GM12878 (cell line): ENCODE results near the gene FOXK1. TPM values are rescaled to one million over a fixed set of nuclear protein-coding genes. Genes with fewer than 3 reads are reported as not detected.

ENCODE experiments used
- ATAC-seq: fragments of 200-7000 bp; cut with Tn5 transposase; 3 replicates; pipeline ENCODE4 v1.9.1; 2020; ENCODE audit warnings: mild to moderate bottlenecking, moderate library complexity
- BruUV-seq: library from RNA; stranded (reverse); fragments of 400-500 nt; replicated peaks from 2 replicates; lab custom pipeline; 2021; lab: Mats Ljungman, UMichigan
- CTCF ChIA-PET: fragments of 300-600 bp; sonication (Branson Sonifier 250); formaldehyde crosslinking; extraction: SDS; loops from one replicate; lab custom pipeline; 2021; ENCODE audit warnings: inconsistent platforms; lab: Yijun Ruan, JAX
- POLR2A ChIA-PET: fragments of 350-600 bp; formaldehyde crosslinking; extraction: SDS; loops from one replicate; lab custom pipeline; 2021; ENCODE audit warnings: inconsistent platforms; lab: Charles Lee
- RAD21 ChIA-PET: fragments of 300-600 bp; sonication (Branson Sonifier 250); formaldehyde crosslinking; loops from one replicate; lab custom pipeline; 2023; ENCODE audit warnings: antibody characterized with exemption; ENCODE audit not compliant: unreplicated experiment; lab: Charles Lee
- SMC1A ChIA-PET: fragments of 300-600 bp; sonication (Branson Sonifier 250); formaldehyde crosslinking; loops from one replicate; lab custom pipeline; 2023; ENCODE audit not compliant: unreplicated experiment, uncharacterized antibody; lab: Charles Lee
- DNase-seq: peaks from one replicate; pipeline ENCODE4 v3.0.0-alpha.2; 2011; ENCODE audit warnings: low read depth, low spot score
- FAIRE-seq: peaks from 3 replicates; lab custom pipeline; 2011; peaks lifted over from hg19 to GRCh38; lab: Jason Lieb, UNC
- H2AFZ ChIP-seq: 2 replicates; pipeline ENCODE4 v1.6.0; 2011; ENCODE audit warnings: low read depth, low read length, control low read depth; ENCODE audit not compliant: control insufficient read depth
- H3K27ac ChIP-seq: 2 replicates; pipeline ENCODE4 v1.5.1; 2011; ENCODE audit warnings: control low read depth; ENCODE audit not compliant: control insufficient read depth, insufficient read depth
- H3K27me3 ChIP-seq, 2 experiments: replicated peaks in 1 of 2; 2 replicates each; pipeline versions ENCODE4 v1.6.0 to v1.6.1; 2011; ENCODE audit warnings: low read length in 1 of 2; ENCODE audit not compliant: control insufficient read depth in 2 of 2, insufficient read depth in 2 of 2
- H3K36me3 ChIP-seq, 2 experiments: 2 replicates each; pipeline ENCODE4 v1.5.1; 2011; ENCODE audit warnings: low read length in 1 of 2; ENCODE audit not compliant: control insufficient read depth in 2 of 2, insufficient read depth in 2 of 2
- H3K4me1 ChIP-seq: 2 replicates; pipeline ENCODE4 v1.6.1; 2011; ENCODE audit warnings: mild to moderate bottlenecking, low read length, moderate library complexity, mixed read lengths; ENCODE audit not compliant: control insufficient read depth, insufficient read depth
- H3K4me2 ChIP-seq: 2 replicates; pipeline ENCODE4 v1.6.0; 2011; ENCODE audit warnings: control low read depth; ENCODE audit not compliant: control insufficient read depth, insufficient read depth
- H3K4me3 ChIP-seq: fragments of 200-600 bp; sonication (generic); 2 replicates; pipeline ENCODE4 v1.5.1; 2016
- H3K79me2 ChIP-seq: 2 replicates; pipeline ENCODE4 v1.6.0; 2011; ENCODE audit warnings: low read length; ENCODE audit not compliant: control insufficient read depth, insufficient read depth
- H3K9ac ChIP-seq: 2 replicates; pipeline ENCODE4 v1.8.0; 2011; ENCODE audit warnings: low read length, control low read depth, mixed read lengths; ENCODE audit not compliant: control insufficient read depth, insufficient read depth
- H3K9me3 ChIP-seq: replicated peaks from 3 replicates; pipeline ENCODE4 v1.5.1; 2011; ENCODE audit warnings: mild to moderate bottlenecking, low read length; ENCODE audit not compliant: control insufficient read depth, insufficient read depth
- H4K20me1 ChIP-seq: 2 replicates; pipeline ENCODE4 v1.6.0; 2011; ENCODE audit not compliant: control insufficient read depth, insufficient read depth
- BACH1 ChIP-seq: fragments of 450-650 bp; IDR thresholded peaks from 2 replicates; pipeline ENCODE4 v1.6.1; 2017; ENCODE audit warnings: mild to moderate bottlenecking, borderline replicate concordance
- GABPA ChIP-seq: IDR thresholded peaks from 2 replicates; pipeline ENCODE4 v1.6.1; 2014; ENCODE audit warnings: antibody characterized with exemption, low read depth, mild to moderate bottlenecking, inconsistent platforms
- JUND ChIP-seq: IDR thresholded peaks from 2 replicates; pipeline ENCODE4 v1.6.1; 2012; ENCODE audit warnings: low read depth, mild to moderate bottlenecking, low read length, improper control_type of control experiment, moderate library complexity
- MTA3 ChIP-seq: IDR thresholded peaks from 2 replicates; pipeline ENCODE4 v1.6.1; 2012; ENCODE audit warnings: low read length, inconsistent platforms, borderline replicate concordance
- NFYB ChIP-seq: IDR thresholded peaks from 2 replicates; pipeline ENCODE4 v1.6.1; 2011; ENCODE audit warnings: low read depth, mild to moderate bottlenecking, low read length, improper control_type of control experiment, moderate library complexity; ENCODE audit not compliant: insufficient read depth
- POLR2A ChIP-seq: IDR thresholded peaks from 2 replicates; pipeline ENCODE4 v1.6.1; 2011; ENCODE audit warnings: low read depth, mild to moderate bottlenecking, low read length
- POLR2AphosphoS5 ChIP-seq: IDR thresholded peaks from 2 replicates; pipeline ENCODE4 v1.6.1; 2011; ENCODE audit warnings: mild to moderate bottlenecking, low read length, inconsistent platforms
- REST ChIP-seq: IDR thresholded peaks from 2 replicates; pipeline ENCODE4 v1.6.1; 2012; ENCODE audit warnings: mild to moderate bottlenecking, low read depth, low read length
- SREBF2 ChIP-seq: IDR thresholded peaks from 2 replicates; pipeline ENCODE4 v1.6.1; 2012; ENCODE audit warnings: mild to moderate bottlenecking, low read length
- WGBS: methylation state at CpG from one replicate; pipeline ENCODE4 v1.1.6; 2016; ENCODE audit warnings: low lambda C conversion rate; ENCODE audit not compliant: insufficient replicate concordance, insufficient coverage; ENCODE audit errors: missing lambda C conversion rate; 5-methylcytosine and 5-hydroxymethylcytosine counted together
- in situ Hi-C: fragments of 300-500 bp; cut with MboI; formaldehyde crosslinking; loops from 9 replicates; pipeline ENCODE4 v1.14.3; 2018; ENCODE audit warnings: mixed read lengths
- intact Hi-C: fragments of 100-400 bp; cut with micrococcal nuclease; formaldehyde crosslinking; loops from one replicate; pipeline ENCODE4 v1.14.2; 2022; ENCODE audit not compliant: unreplicated experiment
- polyA plus RNA-seq, 11 experiments: library from polyadenylated mRNA; depleted of rRNA in 4 of 11; unstranded in 6 of 11; stranded (reverse) in 5 of 11; fragments of >200 nt; fragmentation: Nextera tagmentation in 4 of 11; fragmentation: Illumina TruSeq in 1 of 11; extraction: Ambion mirVana in 4 of 11; extraction: Trizol in 1 of 11; gene quantifications; 1 replicate in 1 of 11; 2 replicates in 10 of 11; pipeline versions ENCODE4 v1.2.1 to v1.2.3, GENCODE V29; 2011 to 2016; ENCODE audit warnings: inconsistent platforms in 2 of 11, missing spikeins in 2 of 11, low read depth in 1 of 11
- total RNA-seq, 4 experiments: library from RNA; depleted of rRNA in 3 of 4; stranded (reverse); fragments of >200 nt in 3 of 4; fragmentation: Illumina TruSeq in 1 of 4; extraction: Trizol in 1 of 4; gene quantifications; 2 replicates each; pipeline versions ENCODE4 v1.2.1 to v1.2.3, GENCODE V29; 2013 to 2021
- TF ChIP-seq, protein P1 (sequence below): IDR thresholded peaks from 2 replicates; pipeline ENCODE4 v1.6.1; 2011; ENCODE audit warnings: low read depth, low read length, improper control_type of control experiment, borderline replicate concordance
- TF ChIP-seq, protein P2 (sequence below), 3 experiments: IDR thresholded peaks in 2 of 3; conservative IDR thresholded peaks in 1 of 3; 2 replicates each; pipeline ENCODE4 v1.5.1; 2011; ENCODE audit warnings: low read depth in 3 of 3, low read length in 3 of 3, mild to moderate bottlenecking in 3 of 3, control low read depth in 2 of 3, moderate library complexity in 2 of 3, inconsistent platforms in 1 of 3, mixed read lengths in 1 of 3; ENCODE audit not compliant: control insufficient read depth in 2 of 3, insufficient read depth in 1 of 3; ENCODE audit errors: extremely low read depth in 1 of 3
- TF ChIP-seq, protein P3 (sequence below): fragments of 450-650 bp; formaldehyde crosslinking; IDR thresholded peaks from 2 replicates; pipeline ENCODE4 v1.5.0; 2022; ENCODE audit warnings: mild to moderate bottlenecking, missing genetic modification characterization

The FOXK1 gene
- total and polyA plus RNA-seq, 10 of the 15 experiments (the other 5 are each of a cell fraction or from before 2014, with no cell fraction given), result 0.24 to 31.8 (median 4.5) TPM

- POLR2A ChIA-PET, result interaction anchor here (0.6 to 3.2 kb wide), 5 partner anchors 10 to 406 kb away, joined by 3 to 24 read pairs (median 5); no protein-coding TSS in a partner anchor
- Histone ChIP-seq H3K4me2 (0 out of 2 replicates have a peak overlapping the region, but pooled peaks have one; percentile 96), H3K4me3 (peak overlapping the region; percentile 95), H3K9me3 (no peaks in the 10 kb centered on the region), H3K9ac (peak overlapping the region; percentile 95), H3K79me2 (peaks cover 46% of the 10 kb centered on the region), H2AFZ (peak overlapping the region; percentile 47), H3K36me3 (no peaks in the 10 kb centered on the region), H3K27me3 (no peaks in the 10 kb centered on the region), H3K4me1 (peaks cover 11% of the 10 kb centered on the region), H4K20me1 (no peaks in the 10 kb centered on the region), H3K27ac (peak overlapping the region; percentile 95)
- in situ Hi-C loops (no loop called here), intact Hi-C loops (loop anchor here (1.0 kb wide), 1 partner anchor 41 kb away; no protein-coding TSS in a partner anchor)
- SMC1A ChIA-PET, result interaction anchor here (1.0 to 2.4 kb wide), 3 partner anchors 30 to 63 kb away, joined by 4 to 7 read pairs (median 4); no protein-coding TSS in a partner anchor
- BruUV-seq, result no TSS peak
- DNase-seq (no peak), ATAC-seq (peak; percentile 54), FAIRE-seq (no peak)
- 1% methylated on average over 40 of the region's 47 CpGs for WGBS
- RAD21 ChIA-PET, result interaction anchor here (0.7 to 2.7 kb wide), 7 partner anchors 38 to 71 kb away, joined by 3 to 14 read pairs (median 4); no protein-coding TSS in a partner anchor
- CTCF ChIA-PET, result interaction anchor here (0.6 to 1.7 kb wide), 3 partner anchors 41 to 93 kb away, joined by 3 to 6 read pairs (median 5); partner anchors contain the start of gene AP5Z1
- TF ChIP-seq NFYB (no peak), POLR2A (peak; percentile 3; the same call in 1 of the 2 replicates), SREBF2 (no peak), POLR2AphosphoS5 (0 out of 2 replicates have a peak, but pooled peaks have one; percentile 14), GABPA (no peak), REST (no peak), MTA3 (no peak), BACH1 (0 out of 2 replicates have a peak, but pooled peaks have one; percentile 12), JUND (no peak)
- TF ChIP-seq, protein P1, sequence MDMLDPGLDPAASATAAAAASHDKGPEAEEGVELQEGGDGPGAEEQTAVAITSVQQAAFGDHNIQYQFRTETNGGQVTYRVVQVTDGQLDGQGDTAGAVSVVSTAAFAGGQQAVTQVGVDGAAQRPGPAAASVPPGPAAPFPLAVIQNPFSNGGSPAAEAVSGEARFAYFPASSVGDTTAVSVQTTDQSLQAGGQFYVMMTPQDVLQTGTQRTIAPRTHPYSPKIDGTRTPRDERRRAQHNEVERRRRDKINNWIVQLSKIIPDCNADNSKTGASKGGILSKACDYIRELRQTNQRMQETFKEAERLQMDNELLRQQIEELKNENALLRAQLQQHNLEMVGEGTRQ, result no peak
- TF ChIP-seq, protein P2, sequence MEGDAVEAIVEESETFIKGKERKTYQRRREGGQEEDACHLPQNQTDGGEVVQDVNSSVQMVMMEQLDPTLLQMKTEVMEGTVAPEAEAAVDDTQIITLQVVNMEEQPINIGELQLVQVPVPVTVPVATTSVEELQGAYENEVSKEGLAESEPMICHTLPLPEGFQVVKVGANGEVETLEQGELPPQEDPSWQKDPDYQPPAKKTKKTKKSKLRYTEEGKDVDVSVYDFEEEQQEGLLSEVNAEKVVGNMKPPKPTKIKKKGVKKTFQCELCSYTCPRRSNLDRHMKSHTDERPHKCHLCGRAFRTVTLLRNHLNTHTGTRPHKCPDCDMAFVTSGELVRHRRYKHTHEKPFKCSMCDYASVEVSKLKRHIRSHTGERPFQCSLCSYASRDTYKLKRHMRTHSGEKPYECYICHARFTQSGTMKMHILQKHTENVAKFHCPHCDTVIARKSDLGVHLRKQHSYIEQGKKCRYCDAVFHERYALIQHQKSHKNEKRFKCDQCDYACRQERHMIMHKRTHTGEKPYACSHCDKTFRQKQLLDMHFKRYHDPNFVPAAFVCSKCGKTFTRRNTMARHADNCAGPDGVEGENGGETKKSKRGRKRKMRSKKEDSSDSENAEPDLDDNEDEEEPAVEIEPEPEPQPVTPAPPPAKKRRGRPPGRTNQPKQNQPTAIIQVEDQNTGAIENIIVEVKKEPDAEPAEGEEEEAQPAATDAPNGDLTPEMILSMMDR (IDR thresholded peaks at IDR 0.05 in 2 of 3, conservative IDR thresholded peaks at IDR 0.05 in 1 of 3; ENCODE audit: control insufficient read depth in 2 of 3, extremely low read depth in 1 of 3, insufficient read depth in 1 of 3, low read depth in 3 of 3, low read length in 3 of 3), result peak in 2 of 3 experiments; percentile 17 to 23; a peak in 1 of 6 replicates
- TF ChIP-seq, protein P3, sequence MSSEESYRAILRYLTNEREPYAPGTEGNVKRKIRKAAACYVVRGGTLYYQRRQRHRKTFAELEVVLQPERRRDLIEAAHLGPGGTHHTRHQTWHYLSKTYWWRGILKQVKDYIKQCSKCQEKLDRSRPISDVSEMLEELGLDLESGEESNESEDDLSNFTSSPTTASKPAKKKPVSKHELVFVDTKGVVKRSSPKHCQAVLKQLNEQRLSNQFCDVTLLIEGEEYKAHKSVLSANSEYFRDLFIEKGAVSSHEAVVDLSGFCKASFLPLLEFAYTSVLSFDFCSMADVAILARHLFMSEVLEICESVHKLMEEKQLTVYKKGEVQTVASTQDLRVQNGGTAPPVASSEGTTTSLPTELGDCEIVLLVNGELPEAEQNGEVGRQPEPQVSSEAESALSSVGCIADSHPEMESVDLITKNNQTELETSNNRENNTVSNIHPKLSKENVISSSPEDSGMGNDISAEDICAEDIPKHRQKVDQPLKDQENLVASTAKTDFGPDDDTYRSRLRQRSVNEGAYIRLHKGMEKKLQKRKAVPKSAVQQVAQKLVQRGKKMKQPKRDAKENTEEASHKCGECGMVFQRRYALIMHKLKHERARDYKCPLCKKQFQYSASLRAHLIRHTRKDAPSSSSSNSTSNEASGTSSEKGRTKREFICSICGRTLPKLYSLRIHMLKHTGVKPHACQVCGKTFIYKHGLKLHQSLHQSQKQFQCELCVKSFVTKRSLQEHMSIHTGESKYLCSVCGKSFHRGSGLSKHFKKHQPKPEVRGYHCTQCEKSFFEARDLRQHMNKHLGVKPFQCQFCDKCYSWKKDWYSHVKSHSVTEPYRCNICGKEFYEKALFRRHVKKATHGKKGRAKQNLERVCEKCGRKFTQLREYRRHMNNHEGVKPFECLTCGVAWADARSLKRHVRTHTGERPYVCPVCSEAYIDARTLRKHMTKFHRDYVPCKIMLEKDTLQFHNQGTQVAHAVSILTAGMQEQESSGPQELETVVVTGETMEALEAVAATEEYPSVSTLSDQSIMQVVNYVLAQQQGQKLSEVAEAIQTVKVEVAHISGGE, result no peak
These were observed 537 bp downstream of the FOXK1 start for GRCh38 chr7:4682621-4683042.
